ENCODE results near the gene SNTG2.

Gene SNTG2

DNA sequence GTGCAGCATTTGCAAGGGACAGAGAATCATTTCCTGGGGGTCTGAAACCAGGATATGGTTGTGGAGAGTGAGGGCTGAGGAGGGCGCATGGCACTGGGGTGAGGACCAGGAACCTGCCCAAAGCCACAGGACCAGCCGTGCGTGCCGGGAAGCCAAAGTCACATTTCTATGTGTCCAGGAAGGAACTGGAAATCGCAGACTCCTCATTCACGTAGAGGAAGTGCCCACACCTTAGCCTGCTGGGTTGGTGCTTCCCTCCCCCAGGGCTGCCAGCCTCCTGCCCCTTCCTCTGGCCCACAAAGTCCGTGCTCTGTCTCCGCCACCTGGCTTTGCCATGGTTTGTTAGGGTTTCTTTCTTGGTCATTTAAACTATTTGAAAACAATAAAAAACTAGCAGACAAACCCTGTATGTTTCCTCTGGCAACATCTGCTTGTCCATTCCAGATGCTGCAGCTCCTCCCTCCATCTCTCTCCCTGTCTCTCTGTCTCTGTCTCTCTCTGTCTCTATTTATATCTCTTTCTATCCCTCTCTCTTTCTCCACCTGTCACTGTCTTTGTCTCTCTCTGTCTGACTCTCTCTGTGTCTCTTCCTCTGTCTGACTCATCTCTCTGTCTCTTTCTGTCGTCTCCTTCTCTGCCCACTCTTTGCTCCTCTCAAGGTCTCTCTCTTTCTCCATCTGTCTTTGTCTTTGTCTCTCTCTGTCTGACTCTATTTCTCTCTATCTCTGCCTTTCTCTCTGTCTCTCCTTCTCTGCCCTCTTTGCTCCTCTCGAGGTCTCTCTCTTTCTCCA lies 299.4 kb downstream of the SNTG2 start:
- DNase-seq: no peak

DNA sequence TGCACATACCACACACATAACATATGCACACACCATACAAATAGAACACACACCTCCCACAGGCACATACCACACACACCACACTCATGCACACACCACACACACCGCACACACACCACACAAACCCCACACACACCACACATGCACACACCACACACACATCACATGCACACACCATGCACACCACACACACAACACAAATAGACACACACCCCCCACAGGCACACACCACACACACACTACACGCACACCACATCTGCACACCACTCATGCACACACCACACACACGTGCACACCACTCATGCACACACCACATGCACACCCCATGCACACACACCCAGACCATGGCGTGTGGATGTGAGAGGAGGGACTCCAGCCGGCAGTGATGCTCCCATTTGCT lies 300.9 kb downstream of the SNTG2 start:
- DNase-seq: no peak

DNA sequence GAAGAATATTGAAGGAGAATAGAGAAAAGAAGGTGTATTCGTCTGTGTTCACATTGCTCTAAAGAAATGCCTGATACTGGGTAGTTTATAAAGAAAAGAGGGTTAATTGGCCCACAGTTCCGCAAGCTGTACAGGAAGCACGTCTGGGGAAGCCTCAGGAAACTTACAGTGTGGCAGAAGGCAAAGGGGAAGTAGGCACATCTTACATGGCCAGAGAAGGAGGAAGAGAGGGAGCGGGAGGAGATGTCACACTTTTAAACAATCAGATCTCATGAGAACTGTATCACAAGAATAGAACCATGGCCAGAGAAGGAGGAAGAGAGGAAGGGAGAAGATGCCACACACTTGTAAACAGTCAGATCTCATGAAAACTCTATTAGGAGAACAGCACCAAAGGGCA lies 303.0 kb downstream of the SNTG2 start:
- no peak for DNase-seq

DNA sequence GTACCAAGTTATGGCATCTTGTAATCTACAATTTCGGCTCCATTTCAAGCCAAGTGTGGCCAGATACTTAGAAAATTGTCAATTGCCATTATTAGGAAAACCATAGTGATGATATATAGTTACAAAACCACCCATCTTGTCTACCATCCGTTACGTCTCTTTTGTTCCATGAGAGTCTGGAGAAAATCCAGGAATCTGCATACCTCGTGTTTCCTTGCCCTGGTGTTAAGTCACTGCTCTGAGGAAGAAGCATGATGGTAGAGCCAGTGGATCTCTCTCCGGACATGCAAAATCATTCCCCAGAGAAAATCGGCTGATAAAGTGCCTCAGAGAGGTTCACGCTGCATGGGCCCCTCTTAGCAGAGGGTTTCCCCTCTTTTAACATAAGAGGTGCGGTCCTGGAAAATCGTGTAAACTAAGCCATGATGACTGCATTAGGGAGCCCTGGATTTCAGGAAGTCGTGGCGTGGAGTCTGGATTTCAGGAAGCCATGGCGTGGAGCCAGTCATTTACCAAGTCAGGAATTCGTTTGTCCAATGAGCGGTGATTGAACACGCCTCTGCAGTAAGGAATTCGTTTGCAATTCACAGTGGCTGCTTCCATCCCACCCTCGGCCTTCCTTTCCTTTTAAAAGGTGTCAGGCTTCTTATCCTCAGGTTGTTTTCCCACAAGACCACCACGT lies 304.2 kb downstream of the SNTG2 start:
- no peak for DNase-seq

DNA sequence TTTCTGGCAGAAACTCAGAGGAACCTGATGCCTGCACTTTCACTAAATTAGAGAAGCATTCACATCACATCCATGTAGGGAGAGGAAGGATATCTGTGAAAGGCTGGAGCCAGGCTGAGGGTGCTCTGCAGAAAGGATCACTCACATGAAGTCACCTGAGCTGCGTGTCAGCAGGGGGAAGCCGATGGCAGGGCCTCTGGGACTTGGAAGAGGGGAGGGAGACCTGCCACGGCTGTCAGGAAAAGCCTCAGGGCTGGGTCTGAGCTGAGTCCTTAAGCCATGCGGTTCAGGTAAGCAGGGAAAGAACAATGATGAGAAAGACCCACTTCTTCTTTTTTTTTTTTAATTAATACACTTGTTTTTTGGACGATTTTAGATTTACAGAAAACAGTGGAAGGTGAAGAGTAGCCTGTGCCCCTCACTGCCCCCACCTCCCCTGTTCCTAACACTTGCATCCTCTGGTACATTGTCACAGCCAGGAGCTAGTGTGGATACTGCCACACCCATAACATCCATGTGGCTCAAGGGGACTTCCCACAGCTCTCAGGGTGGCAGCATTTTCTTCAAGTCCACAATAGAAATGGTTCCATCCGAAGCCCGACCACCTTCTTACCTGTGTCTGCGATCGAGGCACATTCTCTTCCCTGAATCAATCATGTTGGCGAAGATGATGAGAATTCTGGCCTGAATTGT lies 306.1 kb downstream of the SNTG2 start:
- DNase-seq: no peak

DNA sequence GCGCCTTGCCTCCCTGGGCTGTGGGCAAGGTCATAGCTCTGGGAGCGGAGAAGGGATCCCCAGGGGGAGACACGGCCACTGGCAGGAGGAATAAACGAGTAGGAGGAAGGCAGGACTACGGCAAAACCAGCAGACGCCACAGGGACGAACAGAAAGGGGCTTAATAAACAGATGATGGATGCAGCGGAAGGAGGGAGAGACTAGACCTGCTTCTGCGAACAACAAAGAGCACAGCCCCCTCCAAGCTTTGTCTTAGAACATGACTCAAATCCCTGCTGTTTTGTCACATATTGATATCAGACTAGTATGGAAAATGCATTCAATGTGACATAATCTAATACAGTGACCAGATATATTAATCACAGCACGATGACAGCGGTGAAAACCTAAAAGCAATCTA lies 306.7 kb downstream of the SNTG2 start:
- no peak for DNase-seq

DNA sequence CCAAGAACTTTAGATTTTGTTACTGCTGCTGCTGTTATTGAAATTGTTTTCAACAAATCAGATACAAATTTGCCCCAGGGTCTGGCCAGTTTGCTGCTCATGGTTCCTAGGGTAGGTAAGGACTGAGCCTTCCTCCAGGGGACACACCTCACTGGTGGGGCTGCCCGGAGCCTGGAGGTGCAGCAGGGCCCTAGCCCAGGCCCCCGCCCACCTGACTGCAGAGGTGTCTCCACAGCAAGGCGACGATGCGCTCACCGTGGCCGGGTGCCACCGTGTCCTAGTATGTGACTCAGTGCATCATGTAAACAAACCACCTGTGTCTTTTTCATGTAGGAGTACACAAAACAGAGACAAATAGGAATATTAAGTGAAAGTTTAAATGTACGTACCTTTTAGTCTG lies 309.1 kb downstream of the SNTG2 start:
- no peak for DNase-seq

DNA sequence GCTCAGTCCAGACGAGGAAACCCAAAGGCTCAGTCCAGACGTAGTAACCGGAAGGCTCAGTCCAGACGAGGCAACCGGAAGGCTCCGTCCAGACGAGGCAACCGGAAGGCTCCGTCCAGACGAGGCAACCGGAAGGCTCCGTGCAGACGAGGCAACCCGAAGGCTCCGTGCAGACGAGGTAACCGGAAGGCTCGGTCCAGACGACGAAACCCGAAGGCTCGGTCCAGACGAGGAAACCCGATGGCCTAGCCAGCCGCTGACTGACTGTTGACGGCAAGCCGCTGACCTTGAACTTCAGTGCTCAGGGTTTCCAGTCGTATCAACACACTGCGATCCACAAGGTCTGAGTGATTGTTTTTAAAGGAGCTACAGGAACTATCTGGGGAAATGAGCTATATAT lies 312.0 kb downstream of the SNTG2 start:
- DNase-seq: no peak

DNA sequence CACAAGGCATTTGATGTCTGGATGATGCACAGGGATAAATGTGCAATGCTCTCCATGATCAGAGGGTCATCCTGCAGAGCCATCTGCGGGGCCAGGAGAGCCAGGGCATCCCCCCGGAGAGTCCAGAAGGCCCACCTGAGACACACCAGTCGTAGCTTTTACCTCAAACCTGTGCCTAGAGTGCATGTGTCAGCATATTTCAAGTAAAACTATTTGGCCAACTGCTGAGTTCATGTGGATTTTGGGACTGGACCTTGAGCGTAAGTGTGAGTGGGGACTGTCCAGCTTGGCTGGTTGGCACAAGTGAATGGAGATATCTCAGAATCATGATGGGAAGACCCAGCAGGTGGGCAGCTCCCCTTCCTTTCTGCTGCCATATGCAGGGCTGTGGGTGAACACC lies 314.8 kb downstream of the SNTG2 start:
- no peak for DNase-seq

DNA sequence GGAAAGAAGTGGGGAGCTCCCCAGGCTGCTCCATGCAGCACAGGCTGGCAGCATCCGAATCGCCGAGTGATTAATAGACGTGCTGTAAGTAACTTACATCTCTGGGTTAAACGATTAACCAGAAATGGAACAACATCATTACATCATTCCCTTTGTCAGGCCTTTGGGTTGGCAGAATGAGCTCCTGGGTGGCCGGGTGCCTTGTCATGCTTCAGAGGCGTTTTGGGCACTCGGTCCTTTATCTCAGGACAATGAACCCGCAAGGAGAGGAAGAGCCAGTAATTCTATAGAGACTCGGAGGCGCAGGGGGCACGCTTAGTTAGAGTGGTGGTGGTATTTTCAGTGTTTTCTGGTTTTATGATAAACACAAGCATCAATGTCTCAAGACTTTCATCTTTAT lies 315.7 kb downstream of the SNTG2 start:
- DNase-seq: no peak

DNA sequence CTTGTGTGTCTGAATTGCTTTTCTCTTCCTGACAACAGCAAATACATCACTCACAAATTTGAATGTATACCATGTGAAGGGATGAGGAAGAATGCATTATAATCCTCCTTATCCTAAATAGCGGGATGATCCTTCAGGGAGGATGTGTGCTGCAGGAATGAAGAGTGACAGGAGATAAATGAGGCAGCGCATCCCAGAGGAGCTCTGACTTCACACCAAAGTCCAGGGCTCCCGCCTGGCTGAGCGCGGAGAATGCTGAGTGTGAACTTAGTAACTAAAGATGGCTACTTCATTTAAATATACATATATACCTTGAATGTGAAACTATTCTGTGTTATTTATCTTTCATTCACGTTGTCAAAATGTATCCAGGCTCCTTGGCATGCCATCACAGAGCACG lies 317.4 kb downstream of the SNTG2 start:
- no peak for DNase-seq

DNA sequence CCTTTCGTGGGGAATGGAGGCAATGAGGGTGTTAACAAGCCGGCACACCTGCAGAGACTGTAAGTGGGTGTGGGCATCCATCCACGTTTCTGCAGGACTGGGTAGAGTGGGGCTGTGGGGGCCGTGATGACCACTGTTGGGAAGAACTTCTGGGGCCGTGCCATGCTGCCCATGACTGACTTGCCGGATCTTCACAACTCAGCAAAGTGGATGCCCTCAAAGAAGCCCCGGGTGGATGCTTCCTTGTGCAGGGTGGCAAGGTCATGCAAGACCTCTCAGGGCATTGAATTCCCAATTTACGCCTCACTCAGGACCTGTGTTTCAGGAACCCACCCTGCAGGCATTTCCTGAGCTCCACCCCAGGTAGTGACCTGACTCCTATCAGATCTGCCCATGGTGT lies 319.2 kb downstream of the SNTG2 start:
- no peak for DNase-seq

DNA sequence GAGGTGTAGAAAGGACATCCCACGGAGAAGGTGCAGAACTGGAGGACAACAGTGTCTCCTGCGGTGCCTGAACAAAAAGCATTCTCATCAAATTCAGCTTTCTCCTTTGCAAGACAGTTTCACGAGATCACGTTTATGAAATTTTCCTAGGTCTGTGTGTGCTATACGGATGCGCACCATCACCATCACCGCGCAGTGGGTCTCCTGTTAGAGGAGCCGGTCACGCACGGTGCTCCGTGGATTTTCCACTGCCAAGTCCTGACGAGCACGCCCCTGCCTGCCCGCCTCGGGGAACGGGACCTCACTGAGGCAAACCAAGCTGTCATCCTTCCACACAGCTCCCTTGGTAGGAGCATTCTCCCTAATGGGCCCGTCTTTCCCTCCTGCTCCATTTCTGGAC lies 322.2 kb downstream of the SNTG2 start:
- DNase-seq: no peak

DNA sequence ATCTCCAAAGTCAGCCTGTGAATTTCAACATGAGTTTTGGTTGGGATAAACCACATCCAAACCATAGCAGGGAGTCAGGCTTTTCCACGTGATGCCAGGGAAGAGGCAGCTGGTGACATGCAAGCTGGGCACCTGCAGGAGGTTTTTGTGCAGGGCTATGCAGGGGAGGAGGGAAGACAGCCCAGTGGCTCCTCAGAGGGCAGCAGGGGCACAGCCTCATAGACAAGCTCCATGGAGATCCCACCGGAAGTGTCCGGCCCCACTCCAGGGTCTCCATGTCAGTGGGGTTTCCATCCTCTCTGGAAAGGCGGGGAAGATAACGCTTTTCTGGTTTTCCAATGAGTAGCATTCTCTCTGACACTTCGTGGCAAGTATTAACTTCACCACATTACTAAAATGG lies 327.0 kb downstream of the SNTG2 start:
- DNase-seq: no peak

DNA sequence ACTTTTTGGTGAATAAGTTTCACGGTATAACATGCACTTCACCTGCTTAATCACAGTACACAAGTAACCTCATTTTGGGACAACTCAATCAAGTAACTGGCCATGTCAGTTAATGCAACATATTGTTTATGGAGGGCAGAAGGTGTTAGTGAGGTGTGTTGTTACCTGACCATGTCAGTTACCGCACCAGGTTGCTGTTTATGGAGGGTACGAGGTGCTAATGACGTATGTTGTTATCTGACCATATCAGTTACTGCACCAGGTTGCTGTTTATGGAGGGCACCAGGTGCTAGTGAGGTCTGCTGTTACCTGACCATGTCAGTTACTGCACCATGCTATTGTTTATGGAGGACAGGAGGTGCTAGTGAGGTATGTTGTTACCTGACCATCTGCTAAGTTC lies 327.5 kb downstream of the SNTG2 start:
- DNase-seq: no peak

DNA sequence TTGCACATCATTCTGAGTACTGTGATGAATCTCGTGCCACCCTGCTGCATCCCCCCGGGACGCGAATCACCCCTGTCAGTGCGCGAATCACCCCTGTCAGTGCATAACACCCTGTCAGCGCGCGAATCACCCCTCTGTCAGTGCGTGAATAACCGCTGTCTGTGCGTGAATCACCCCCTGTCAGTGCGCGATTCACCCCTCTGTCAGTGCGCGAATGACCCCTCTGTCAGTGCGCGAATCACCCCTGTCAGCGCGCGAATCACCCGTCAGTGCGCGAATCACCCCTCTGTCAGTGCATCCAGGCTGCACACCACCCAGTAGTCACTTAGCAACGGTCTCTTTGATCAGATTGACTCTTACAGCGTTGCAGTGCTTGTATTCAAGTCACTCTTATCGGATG lies 328.2 kb downstream of the SNTG2 start:
- no peak for DNase-seq

DNA sequence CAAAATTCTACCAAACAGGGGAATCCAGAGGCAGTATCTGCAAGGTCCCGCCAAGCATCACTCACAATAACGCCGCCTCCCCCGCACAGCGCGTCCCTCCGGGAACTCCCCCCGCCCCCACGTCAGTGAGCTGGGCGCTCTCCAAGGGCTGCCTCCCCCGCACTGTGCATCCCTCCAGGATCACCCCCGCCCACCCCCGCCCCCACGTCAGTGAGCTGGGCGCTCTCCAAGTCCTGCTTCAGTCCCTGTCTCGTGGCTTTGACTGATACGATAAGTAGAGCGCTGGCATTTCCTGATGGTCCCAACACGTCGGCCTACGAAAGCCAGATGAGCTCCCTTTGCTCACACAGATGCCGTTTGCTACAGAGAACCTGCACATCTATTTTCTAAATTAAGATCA lies 331.9 kb downstream of the SNTG2 start:
- DNase-seq: no peak

DNA sequence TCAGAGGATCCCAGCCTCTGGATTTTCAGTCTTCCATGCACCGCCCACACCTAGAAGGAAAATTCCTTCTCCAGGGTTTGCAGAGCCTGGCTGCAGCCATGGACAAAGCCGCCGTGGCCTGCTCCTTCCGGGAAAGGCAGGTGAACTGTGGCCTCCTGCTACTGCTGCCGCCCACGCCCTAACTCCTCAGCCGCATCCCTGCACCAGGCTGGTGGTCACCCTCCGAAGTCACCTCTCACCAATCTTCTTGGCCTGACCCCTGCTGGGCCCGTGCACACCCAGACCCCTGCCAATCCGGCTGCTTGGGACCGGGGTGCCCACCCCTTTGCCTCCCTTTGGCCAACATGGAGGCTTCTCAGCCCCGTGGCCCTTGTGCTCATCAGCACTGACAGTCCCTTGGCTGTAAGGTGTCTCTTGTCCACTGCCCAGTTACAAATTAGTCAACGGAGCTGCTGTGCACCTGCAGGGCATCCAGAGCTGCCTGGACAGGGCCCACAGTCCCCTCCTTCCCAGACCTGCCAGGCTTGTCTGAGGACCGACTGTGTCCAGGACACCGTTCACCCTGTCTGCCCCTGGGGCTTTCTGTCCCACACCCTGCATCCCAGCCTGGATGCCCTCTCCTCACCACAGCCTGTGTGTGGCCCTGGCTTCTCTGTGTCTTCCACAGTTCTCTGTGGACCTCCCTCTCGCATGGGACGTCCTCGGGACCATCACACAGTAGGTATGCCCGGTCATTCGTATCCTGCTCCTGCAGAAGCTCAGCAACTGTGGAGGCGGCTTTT lies 332.6 kb downstream of the SNTG2 start:
- DNase-seq: no peak

DNA sequence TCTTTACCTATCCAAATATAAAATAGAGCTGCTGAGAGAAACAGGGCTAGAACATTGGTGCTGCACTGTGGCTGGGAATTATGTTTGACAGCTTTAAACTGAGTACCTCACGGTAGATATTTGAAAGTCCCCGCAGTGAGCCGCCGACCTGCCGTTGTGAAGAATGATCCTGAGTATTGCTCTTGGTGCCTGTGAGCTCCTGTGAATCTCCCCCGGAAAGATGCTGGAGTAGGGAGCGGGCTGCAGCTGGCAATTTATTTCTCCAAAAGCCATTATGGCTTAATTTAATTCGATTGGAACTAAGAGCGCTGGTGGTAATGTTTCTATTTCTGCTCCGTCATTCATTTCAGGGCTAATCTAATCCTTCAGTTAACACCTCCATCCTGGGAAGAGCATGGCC lies 333.2 kb downstream of the SNTG2 start:
- DNase-seq: no peak

DNA sequence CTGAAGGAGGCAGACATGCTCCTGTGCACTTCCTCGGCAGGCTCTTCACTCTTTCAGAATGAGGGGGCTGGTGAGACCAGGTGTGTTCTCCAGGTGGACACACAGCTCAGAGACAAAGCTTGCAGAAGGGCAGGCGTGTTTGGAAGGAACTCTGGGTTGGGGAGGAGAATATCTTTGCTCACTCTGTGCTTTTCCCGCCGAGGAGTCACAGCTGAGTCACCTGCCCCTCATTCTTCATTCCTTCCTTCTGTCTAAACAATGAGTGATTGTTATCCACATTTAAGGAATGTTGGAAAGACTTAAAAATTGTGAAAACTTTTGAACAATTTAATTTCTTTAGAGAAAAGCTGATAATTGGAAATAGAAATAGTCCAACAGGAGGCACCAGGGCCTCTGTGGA lies 336.3 kb downstream of the SNTG2 start:
- DNase-seq: no peak

DNA sequence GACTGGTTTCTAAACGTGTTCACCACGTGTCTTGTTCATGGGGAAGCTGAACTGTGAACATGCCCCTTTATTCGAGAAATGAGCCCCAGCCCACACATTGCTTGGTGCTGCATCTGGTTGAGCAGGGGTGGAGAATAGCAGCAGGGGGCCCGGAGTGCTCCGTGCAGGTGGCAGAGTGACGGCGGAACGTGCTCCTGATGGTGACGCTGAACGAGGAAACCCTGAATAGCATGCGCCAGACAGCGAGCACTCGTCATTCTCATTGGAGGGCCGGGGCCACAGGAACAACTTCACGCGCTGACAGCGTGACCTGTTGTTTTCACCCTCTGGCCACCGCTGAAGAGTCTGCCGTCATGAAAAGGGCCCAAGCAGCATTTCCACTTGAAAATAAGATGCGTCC lies 336.8 kb downstream of the SNTG2 start:
- no peak for DNase-seq

DNA sequence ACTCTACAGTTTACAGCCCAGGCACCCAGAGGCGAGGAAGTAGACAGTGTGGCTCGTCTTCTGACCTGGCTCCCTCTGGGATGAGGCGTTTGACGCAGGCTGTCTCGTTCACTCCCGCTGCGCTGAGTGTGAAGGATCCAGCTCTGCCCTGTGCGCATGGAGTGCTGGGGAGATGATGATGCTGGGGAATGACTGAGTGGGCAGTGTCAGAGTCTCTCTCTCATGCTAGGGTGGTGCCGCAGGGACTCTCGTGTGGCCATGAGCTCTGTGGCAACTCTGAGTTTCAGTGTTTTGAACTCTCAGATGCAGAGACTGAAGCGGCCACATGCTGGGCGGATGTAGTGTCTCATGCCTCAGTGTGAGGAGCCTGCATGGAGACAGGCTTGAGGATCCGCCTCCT lies 344.3 kb downstream of the SNTG2 start:
- DNase-seq: no peak

DNA sequence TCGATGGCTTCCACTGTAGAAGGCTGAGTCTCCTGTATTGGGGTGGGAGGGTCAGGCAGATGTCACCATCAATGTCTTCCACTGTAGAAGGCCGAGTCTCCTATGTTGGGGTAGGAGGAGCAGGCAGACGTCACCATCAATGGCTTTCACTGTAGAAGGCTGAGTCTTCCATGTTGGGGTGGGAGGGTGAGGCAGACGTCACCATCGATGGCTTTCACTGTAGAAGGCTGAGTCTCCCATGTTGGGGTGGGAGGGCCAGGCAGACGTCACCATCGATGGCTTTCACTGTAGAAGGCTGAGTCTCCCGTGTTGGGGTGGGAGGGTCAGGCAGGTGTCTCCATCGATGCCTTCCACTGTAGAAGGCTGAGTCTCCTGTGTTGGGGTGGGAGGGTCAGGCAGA lies 345.1 kb downstream of the SNTG2 start:
- DNase-seq: no peak
